Thyroid gland (tissue), 4 donors: ENCODE results near the gene EHBP1. TPM values are rescaled to one million over a fixed set of nuclear protein-coding genes. Genes with fewer than 3 reads are reported as not detected.

Source experiments
- DNase-seq, 2 donors: peaks; one replicate each; pipeline ENCODE4 v3.0.0-alpha.2; 2019
- H3K27ac ChIP-seq, 3 donors: fragments of 200-600 bp; sonication (generic); 1 replicate in 2 of 3; 2 replicates in 1 of 3; pipeline ENCODE4 v1.5.1; 2016 to 2019; ENCODE audit warnings: mild to moderate bottlenecking in 1 of 3, moderate library complexity in 1 of 3
- H3K27me3 ChIP-seq: fragments of 200-600 bp; sonication (generic); one replicate; pipeline ENCODE4 v1.5.1; 2019
- H3K36me3 ChIP-seq, 2 donors: fragments of 200-600 bp; sonication (generic); one replicate each; pipeline ENCODE4 v1.5.1; 2016 to 2019
- H3K4me1 ChIP-seq, 2 donors: fragments of 200-600 bp; sonication (generic); one replicate each; pipeline ENCODE4 v1.5.1; 2017 to 2019
- H3K4me3 ChIP-seq, 3 donors: fragments of 200-600 bp; sonication (generic); replicated peaks in 1 of 3; 1 replicate in 2 of 3; 2 replicates in 1 of 3; pipeline ENCODE4 v1.5.1; 2016; ENCODE audit warnings: mild to moderate bottlenecking in 1 of 3
- H3K9me3 ChIP-seq: fragments of 200-600 bp; sonication (generic); one replicate; pipeline ENCODE4 v1.5.1; 2017
- POLR2A ChIP-seq, 2 donors: fragments of 450-650 bp; IDR thresholded peaks; one replicate each; pipeline ENCODE4 v1.6.1; 2017; ENCODE audit warnings: antibody characterized with exemption in 2 of 2, mild to moderate bottlenecking in 2 of 2, moderate library complexity in 1 of 2
- WGBS, 2 donors: methylation state at CpG; one replicate each; pipeline ENCODE4 v1.1.5; 2017; 5-methylcytosine and 5-hydroxymethylcytosine counted together
- intact Hi-C: fragments of 100-400 bp; cut with DNase I; formaldehyde crosslinking; loops from one replicate; pipeline ENCODE4 v1.15.1; 2023
- total RNA-seq, 4 donors: library from RNA; depleted of rRNA; stranded (reverse); fragments of >200 nt; gene quantifications; one replicate each; pipeline ENCODE4 v1.2.3, GENCODE V29; 2016
- TF ChIP-seq, protein P1 (sequence below), 6 experiments: fragments of 200-600 bp in 3 of 6; fragments of 450-650 bp in 3 of 6; sonication (generic) in 3 of 6; IDR thresholded peaks; one replicate each; pipeline ENCODE4 v1.5.1; 2016 to 2019; ENCODE audit warnings: antibody characterized with exemption in 6 of 6, mild to moderate bottlenecking in 2 of 6, inconsistent platforms in 1 of 6, moderate library complexity in 1 of 6

EHBP1 gene
- total RNA-seq, 4 donors from 2014 or later = 49.9 to 68.8 (median 57.0) TPM

DNA sequence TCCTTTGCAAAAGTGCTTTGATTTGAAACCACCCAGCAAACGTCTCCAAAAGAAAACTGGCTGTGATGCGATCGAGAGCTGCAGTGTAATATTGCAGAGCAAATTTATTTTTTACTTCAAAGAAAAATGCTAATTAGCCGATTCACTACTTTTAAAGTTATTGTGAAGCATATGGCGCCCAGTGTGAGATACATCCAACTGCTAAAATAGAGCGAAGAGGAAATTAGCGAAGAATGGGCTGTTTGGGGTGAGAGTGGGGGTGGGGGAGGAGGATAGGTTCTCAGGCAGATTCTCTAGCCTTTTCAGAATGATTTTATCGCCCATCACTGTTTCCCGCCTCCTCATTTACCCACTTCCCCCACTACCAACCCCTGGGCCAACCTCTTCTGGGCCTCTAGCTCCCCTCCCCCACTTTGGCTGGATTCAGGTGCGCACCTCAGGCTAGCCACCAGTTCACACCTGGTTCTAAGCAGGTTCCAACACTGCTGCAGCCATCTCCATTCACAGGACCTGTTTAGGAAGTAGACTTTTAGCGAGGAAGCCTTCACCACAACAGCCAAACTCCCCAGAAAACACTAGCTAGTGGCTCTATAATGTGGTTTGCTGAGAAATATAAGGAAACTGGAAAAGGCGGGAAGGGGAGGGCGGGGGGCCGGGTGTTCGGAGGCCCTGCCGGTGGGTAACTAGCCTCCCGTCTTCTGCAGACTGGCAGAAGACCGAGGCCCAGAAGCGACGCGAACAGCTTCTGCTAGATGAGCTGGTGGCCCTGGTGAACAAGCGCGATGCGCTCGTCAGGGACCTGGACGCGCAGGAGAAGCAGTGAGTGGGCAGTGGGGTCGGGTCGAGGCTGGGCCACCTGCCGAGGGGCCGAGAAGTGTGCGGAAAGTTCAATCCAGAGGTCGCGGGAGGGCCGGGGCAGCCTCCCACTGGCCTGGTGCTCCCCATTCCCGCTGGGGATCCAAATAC is 339.1 kb downstream of the EHBP1 start:
- Histone ChIP-seq H3K36me3 (no peaks in the 10 kb centered on the region), H3K27me3 (peaks cover 32% of the 10 kb centered on the region), H3K4me3 (no peak overlapping the region), H3K4me1 (peaks cover 23 to 25% of the 10 kb centered on the region in 2 donors), H3K9me3 (no peaks in the 10 kb centered on the region), H3K27ac (no peak overlapping the region)
- no peak for TF ChIP-seq POLR2A (IDR thresholded peaks at IDR 0.05)
- TF ChIP-seq, protein P1, sequence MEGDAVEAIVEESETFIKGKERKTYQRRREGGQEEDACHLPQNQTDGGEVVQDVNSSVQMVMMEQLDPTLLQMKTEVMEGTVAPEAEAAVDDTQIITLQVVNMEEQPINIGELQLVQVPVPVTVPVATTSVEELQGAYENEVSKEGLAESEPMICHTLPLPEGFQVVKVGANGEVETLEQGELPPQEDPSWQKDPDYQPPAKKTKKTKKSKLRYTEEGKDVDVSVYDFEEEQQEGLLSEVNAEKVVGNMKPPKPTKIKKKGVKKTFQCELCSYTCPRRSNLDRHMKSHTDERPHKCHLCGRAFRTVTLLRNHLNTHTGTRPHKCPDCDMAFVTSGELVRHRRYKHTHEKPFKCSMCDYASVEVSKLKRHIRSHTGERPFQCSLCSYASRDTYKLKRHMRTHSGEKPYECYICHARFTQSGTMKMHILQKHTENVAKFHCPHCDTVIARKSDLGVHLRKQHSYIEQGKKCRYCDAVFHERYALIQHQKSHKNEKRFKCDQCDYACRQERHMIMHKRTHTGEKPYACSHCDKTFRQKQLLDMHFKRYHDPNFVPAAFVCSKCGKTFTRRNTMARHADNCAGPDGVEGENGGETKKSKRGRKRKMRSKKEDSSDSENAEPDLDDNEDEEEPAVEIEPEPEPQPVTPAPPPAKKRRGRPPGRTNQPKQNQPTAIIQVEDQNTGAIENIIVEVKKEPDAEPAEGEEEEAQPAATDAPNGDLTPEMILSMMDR (IDR thresholded peaks at IDR 0.05) = no peak
- intact Hi-C loops = no loop called here
- 93 to 95% methylated on average over 36 of the region's 36 CpGs for WGBS, 2 donors
- DNase-seq = no peak

DNA sequence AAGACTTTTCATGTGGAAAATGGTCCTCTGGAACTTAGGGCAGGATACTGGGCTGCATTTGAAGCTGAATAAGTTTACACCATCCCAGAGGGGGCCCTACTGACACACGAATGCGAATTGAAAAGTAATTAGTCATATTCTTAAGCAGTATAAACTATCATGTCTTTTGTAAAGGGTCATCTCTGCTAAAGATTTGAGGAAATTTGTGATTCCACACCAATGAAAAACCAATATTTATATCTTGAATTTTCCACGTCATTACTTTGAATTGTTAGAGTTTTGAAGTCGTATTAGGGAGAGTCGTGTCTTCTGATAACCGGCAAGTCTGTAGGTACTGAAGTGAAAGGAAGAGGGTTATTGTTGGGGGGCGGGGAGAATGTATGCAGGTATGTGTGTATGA is 341.0 kb downstream of the EHBP1 start:
- H3K36me3 ChIP-seq = no peaks in the 10 kb centered on the region
- TF ChIP-seq, protein P1 (IDR thresholded peaks at IDR 0.05) = no peak
- no peak for TF ChIP-seq POLR2A (IDR thresholded peaks at IDR 0.05)
- no peak overlapping the region for H3K4me3 ChIP-seq
- intact Hi-C loops = no loop called here
- WGBS, 2 donors = 96 to 97% methylated on average over 7 of the region's 7 CpGs
- peaks cover 30 to 44% of the 10 kb centered on the region in 2 donors for H3K4me1 ChIP-seq
- peaks cover 41% of the 10 kb centered on the region for H3K27me3 ChIP-seq
- H3K27ac ChIP-seq = no peak overlapping the region
- H3K9me3 ChIP-seq = no peaks in the 10 kb centered on the region
- DNase-seq = no peak

DNA sequence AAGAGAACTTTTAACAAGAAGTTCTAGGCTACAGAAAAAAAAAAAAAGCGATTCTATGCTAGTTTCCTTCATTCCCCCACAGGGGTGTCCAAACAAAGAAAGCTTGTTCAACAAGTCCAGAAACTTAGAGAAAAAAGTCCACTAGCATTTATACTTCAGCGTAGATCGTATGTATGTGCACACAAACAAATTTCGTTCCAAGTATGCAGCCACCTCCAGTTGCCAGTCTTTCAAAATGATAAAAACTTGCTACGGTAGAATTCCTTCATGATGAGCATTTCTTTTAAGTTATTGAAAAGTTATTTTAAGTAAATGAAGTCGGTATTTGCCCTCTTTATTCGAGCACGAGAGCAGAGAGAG is 341.4 kb downstream of the EHBP1 start:
- WGBS, 2 donors = 68 to 78% methylated on average over 8 of the region's 8 CpGs
- peaks cover 44% of the 10 kb centered on the region for H3K27me3 ChIP-seq
- intact Hi-C loops = no loop called here

DNA sequence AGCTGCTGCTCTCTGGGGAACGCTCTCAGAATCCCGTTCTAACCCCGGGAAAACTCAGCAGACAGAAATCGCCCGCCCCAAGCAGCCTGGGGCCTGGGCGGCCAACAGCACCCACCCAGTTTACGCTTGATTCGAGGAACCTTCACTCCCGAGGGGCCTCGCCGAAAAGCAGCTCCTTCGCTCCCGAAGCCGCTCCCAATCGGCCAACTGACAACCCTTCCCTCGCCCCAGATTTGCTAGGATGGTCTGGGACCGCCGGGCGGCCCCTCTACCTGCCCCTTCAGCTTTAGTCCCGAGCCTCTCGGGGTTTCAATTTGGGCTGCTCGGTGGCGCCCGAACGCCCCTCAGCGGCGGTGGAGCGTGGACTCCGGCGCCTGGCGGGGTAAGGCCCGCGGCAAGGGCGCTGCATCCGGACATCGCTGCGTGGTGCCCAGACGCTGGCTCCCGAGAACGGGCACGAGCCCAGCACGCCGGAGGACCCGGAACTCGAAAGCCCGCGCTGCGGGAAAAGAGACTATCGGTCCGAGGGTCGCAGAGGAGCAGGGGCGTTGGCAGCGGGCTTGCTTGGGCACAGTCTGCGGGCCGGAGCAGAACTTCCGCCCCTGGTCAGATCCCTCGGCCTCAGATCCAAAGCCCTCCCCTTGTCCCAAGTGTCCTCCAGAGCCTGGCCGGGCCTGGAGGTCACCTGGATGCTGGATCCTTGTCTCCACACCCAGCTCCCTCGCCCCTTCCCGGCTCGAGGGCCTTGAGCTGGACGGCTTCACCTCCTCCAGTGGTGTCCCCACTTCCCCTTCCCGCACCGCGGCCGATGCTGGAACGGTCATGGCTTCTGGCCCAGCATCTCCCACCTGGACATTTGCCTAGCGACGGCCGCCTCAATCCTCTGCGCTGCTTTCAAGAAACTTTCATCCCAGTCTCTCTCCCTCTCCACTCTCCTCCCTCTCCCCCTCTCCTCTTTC is 342.1 kb downstream of the EHBP1 start:
- no peak overlapping the region for H3K4me3 ChIP-seq
- H3K4me1 ChIP-seq = peaks cover 30 to 46% of the 10 kb centered on the region in 2 donors
- TF ChIP-seq, protein P1 (IDR thresholded peaks at IDR 0.05) = no peak
- TF ChIP-seq POLR2A (IDR thresholded peaks at IDR 0.05) = no peak
- no peak overlapping the region for H3K27ac ChIP-seq
- H3K9me3 ChIP-seq = no peaks in the 10 kb centered on the region
- 23 to 30% methylated on average over 25 to 35 of the region's 71 CpGs for WGBS, 2 donors
- intact Hi-C loops = no loop called here
- H3K27me3 ChIP-seq = peaks cover 46% of the 10 kb centered on the region
- DNase-seq = no peak
- H3K36me3 ChIP-seq = no peaks in the 10 kb centered on the region

More for the DNA sequence above, 341.4 kb downstream of the EHBP1 start:
- no peak overlapping the region for H3K4me3 ChIP-seq
- TF ChIP-seq POLR2A (IDR thresholded peaks at IDR 0.05) = no peak
- TF ChIP-seq, protein P1 (IDR thresholded peaks at IDR 0.05) = no peak
- no peak overlapping the region for H3K27ac ChIP-seq
- DNase-seq = no peak
- H3K36me3 ChIP-seq = no peaks in the 10 kb centered on the region
- H3K4me1 ChIP-seq = peaks cover 30 to 46% of the 10 kb centered on the region in 2 donors
- no peaks in the 10 kb centered on the region for H3K9me3 ChIP-seq
